Activated T-helper 1 cell treated with anti-CD3 and anti-CD28 coated beads, Interleukin-2, amount 50 U/mL, for 16 hours (primary cell): ENCODE data around the gene HTRA1.

Source experiments
- DNase-seq, 2 donors: peaks; one replicate each; pipeline ENCODE4 v3.0.0-alpha.2; 2020; ENCODE audit warnings: low read depth in 1 of 2, low spot score in 1 of 2

The HTRA1 gene

GRCh38 chr10:122473116-122473515, 11.8 kb downstream of the HTRA1 start:
- no peak for DNase-seq

GRCh38 chr10:122474131-122474818, 12.9 kb downstream of the HTRA1 start:
- DNase-seq = no peak

- no peak for DNase-seq
These were observed 13.7 kb downstream of the HTRA1 start for GRCh38 chr10:122475100-122475499.

GRCh38 chr10:122475591-122476332, 14.4 kb downstream of the HTRA1 start:
- no peak for DNase-seq

- DNase-seq = no peak
These were observed 15.0 kb downstream of the HTRA1 start for GRCh38 chr10:122476333-122476695.

GRCh38 chr10:122477436-122477835, 16.1 kb downstream of the HTRA1 start:
- DNase-seq = no peak

- DNase-seq = no peak
These were observed 17.6 kb downstream of the HTRA1 start for GRCh38 chr10:122478971-122479370.

- no peak for DNase-seq
These were observed 18.9 kb downstream of the HTRA1 start for GRCh38 chr10:122480146-122480833.

GRCh38 chr10:122481296-122482056, 20.1 kb downstream of the HTRA1 start:
- DNase-seq = no peak

GRCh38 chr10:122484276-122485060, 23.1 kb downstream of the HTRA1 start:
- DNase-seq = no peak

GRCh38 chr10:122485670-122486069, 24.3 kb downstream of the HTRA1 start:
- no peak for DNase-seq

GRCh38 chr10:122486406-122487080, 25.2 kb downstream of the HTRA1 start:
- no peak for DNase-seq

- no peak for DNase-seq
These were observed 25.9 kb downstream of the HTRA1 start for GRCh38 chr10:122487174-122487765.

- no peak for DNase-seq
These were observed 28.9 kb downstream of the HTRA1 start for GRCh38 chr10:122490268-122490667.

GRCh38 chr10:122490786-122491680, 29.7 kb downstream of the HTRA1 start:
- peak in 1 of 2 donors; percentile 34 for DNase-seq

GRCh38 chr10:122492006-122492405, 30.7 kb downstream of the HTRA1 start:
- DNase-seq = no peak

GRCh38 chr10:122492999-122493481, 31.7 kb downstream of the HTRA1 start:
- no peak for DNase-seq

GRCh38 chr10:122493761-122494160, 32.4 kb downstream of the HTRA1 start:
- DNase-seq = no peak
